HEK293T (cell line): ENCODE measurements around the gene RAB3IL1.

ENCODE experiments used
- CTCF ChIA-PET: fragments of 350-600 bp; formaldehyde crosslinking; extraction: SDS; loops from one replicate; lab custom pipeline; 2021; ENCODE audit warnings: antibody characterized with exemption, inconsistent platforms; lab: Yijun Ruan, JAX
- POLR2A ChIA-PET: fragments of 350-600 bp; formaldehyde crosslinking; extraction: SDS; loops from one replicate; lab custom pipeline; 2020; ENCODE audit warnings: antibody characterized with exemption, inconsistent platforms; lab: Yijun Ruan, JAX
- DNase-seq: peaks from one replicate; pipeline ENCODE4 v3.0.0; 2012; ENCODE audit warnings: mixed read lengths; ENCODE audit errors: extremely low spot score
- ARNT ChIP-seq: fragments of 450-650 bp; IDR thresholded peaks from 2 replicates; pipeline ENCODE4 v1.6.1; 2017; ENCODE audit warnings: mild to moderate bottlenecking
- BHLHE40 ChIP-seq: fragments of 450-650 bp; IDR thresholded peaks from 2 replicates; pipeline ENCODE4 v1.6.1; 2016; ENCODE audit warnings: mild to moderate bottlenecking, moderate library complexity, borderline replicate concordance
- CTBP1 ChIP-seq: fragments of 450-650 bp; IDR thresholded peaks from 2 replicates; pipeline ENCODE4 v1.6.1; 2016; ENCODE audit warnings: borderline replicate concordance
- ELF4 ChIP-seq: fragments of 450-650 bp; IDR thresholded peaks from 2 replicates; pipeline ENCODE4 v1.6.1; 2017; ENCODE audit warnings: antibody characterized with exemption
- FOXA1 ChIP-seq: fragments of 450-650 bp; IDR thresholded peaks from 2 replicates; pipeline ENCODE4 v1.6.1; 2016; ENCODE audit warnings: mild to moderate bottlenecking
- FOXK2 ChIP-seq: fragments of 450-650 bp; IDR thresholded peaks from 2 replicates; pipeline ENCODE4 v1.6.1; 2016; ENCODE audit warnings: mild to moderate bottlenecking
- FOXM1 ChIP-seq: fragments of 450-650 bp; IDR thresholded peaks from 2 replicates; pipeline ENCODE4 v1.6.1; 2017; ENCODE audit warnings: mild to moderate bottlenecking, borderline replicate concordance
- HDGF ChIP-seq: fragments of 450-650 bp; IDR thresholded peaks from 2 replicates; pipeline ENCODE4 v1.6.1; 2017; ENCODE audit warnings: antibody characterized with exemption, borderline replicate concordance
- L3MBTL2 ChIP-seq: fragments of 450-650 bp; conservative IDR thresholded peaks from 2 replicates; pipeline ENCODE4 v1.6.1; 2016; ENCODE audit warnings: mild to moderate bottlenecking
- LEF1 ChIP-seq: fragments of 450-650 bp; IDR thresholded peaks from 2 replicates; pipeline ENCODE4 v1.6.1; 2017; ENCODE audit warnings: mild to moderate bottlenecking, borderline replicate concordance
- NFRKB ChIP-seq: fragments of 450-650 bp; IDR thresholded peaks from 2 replicates; pipeline ENCODE4 v1.6.1; 2016; ENCODE audit warnings: mild to moderate bottlenecking, moderate library complexity
- PKNOX1 ChIP-seq: fragments of 450-650 bp; IDR thresholded peaks from 2 replicates; pipeline ENCODE4 v1.6.1; 2016
- SP1 ChIP-seq: fragments of 450-650 bp; IDR thresholded peaks from 2 replicates; pipeline ENCODE4 v1.6.1; 2017
- SUZ12 ChIP-seq: fragments of 450-650 bp; IDR thresholded peaks from 2 replicates; pipeline ENCODE4 v1.6.1; 2016; ENCODE audit warnings: mild to moderate bottlenecking
- TARDBP ChIP-seq: fragments of 450-650 bp; IDR thresholded peaks from 2 replicates; pipeline ENCODE4 v1.6.1; 2016
- ZNF384 ChIP-seq: fragments of 450-650 bp; IDR thresholded peaks from 2 replicates; pipeline ENCODE4 v1.6.1; 2016

Gene RAB3IL1

GRCh38 chr11:61948505-61948904 lies 31.1 kb upstream of the RAB3IL1 start:
- CTCF ChIA-PET = interaction anchor here (0.6 to 5.0 kb wide), 17 partner anchors 11 to 159 kb away, joined by 3 to 77 read pairs (median 6); no protein-coding TSS in a partner anchor
- TF ChIP-seq NFRKB = no peak
- TF ChIP-seq PKNOX1 = 0 out of 2 replicates have a peak, but pooled peaks have one; percentile 11
- no peak for TF ChIP-seq TARDBP
- DNase-seq = no peak
- POLR2A ChIA-PET = interaction anchor here (1.6 to 2.1 kb wide), 3 partner anchors 19 to 51 kb away, joined by 6 to 8 read pairs (median 6); partner anchors contain the start of gene FTH1

GRCh38 chr11:61947486-61948210 lies 30.3 kb upstream of the RAB3IL1 start:
- POLR2A ChIA-PET = interaction anchor here (1.0 to 2.3 kb wide), 6 partner anchors 15 to 134 kb away, joined by 3 to 8 read pairs (median 5); partner anchors contain the start of gene FTH1
- DNase-seq = peak; percentile 87
- TF ChIP-seq ZNF384 (0 out of 2 replicates have a peak, but pooled peaks have one; percentile 26), SUZ12 (no peak)
- CTCF ChIA-PET = interaction anchor here (0.6 to 5.0 kb wide), 21 partner anchors 10 to 160 kb away, joined by 3 to 77 read pairs (median 6); no protein-coding TSS in a partner anchor

GRCh38 chr11:61946894-61947293 lies 29.5 kb upstream of the RAB3IL1 start:
- TF ChIP-seq FOXA1 (no peak), SP1 (no peak), SUZ12 (no peak), FOXK2 (no peak), PKNOX1 (no peak), ZNF384 (no peak), FOXM1 (no peak), NFRKB (no peak), ELF4 (no peak), CTBP1 (no peak)
- ChIA-PET CTCF (interaction anchor here (0.6 to 5.0 kb wide), 17 partner anchors 10 to 393 kb away, joined by 3 to 77 read pairs (median 6); no protein-coding TSS in a partner anchor), POLR2A (interaction anchor here (1.0 to 2.3 kb wide), 6 partner anchors 15 to 135 kb away, joined by 3 to 8 read pairs (median 5); partner anchors contain the start of gene FTH1)

GRCh38 chr11:61945191-61945590 lies 27.8 kb upstream of the RAB3IL1 start:
- ChIA-PET POLR2A (no interaction called here), CTCF (interaction anchor here (0.8 to 5.0 kb wide), 2 partner anchors 47 to 149 kb away, joined by 3 to 77 read pairs; no protein-coding TSS in a partner anchor)
- TF ChIP-seq ELF4 = no peak
- no peak for TF ChIP-seq NFRKB
- TF ChIP-seq CTBP1 = no peak
- TF ChIP-seq ARNT = no peak
- no peak for TF ChIP-seq SUZ12
- no peak for TF ChIP-seq TARDBP
- TF ChIP-seq FOXA1 = no peak
- TF ChIP-seq FOXM1 = no peak
- TF ChIP-seq SP1 = no peak
- no peak for TF ChIP-seq L3MBTL2
- TF ChIP-seq ZNF384 = no peak
- TF ChIP-seq LEF1 = no peak
- no peak for TF ChIP-seq PKNOX1
- TF ChIP-seq BHLHE40 = no peak
- TF ChIP-seq FOXK2 = no peak
- TF ChIP-seq HDGF = no peak
- no peak for DNase-seq

More at GRCh38 chr11:61946894-61947293, 29.5 kb upstream of the RAB3IL1 start:
- no peak for DNase-seq

GRCh38 chr11:61940466-61940865 lies 23.1 kb upstream of the RAB3IL1 start:
- CTCF ChIA-PET = no interaction called here
- no peak for DNase-seq
- POLR2A ChIA-PET = no interaction called here
- TF ChIP-seq L3MBTL2 = no peak
- TF ChIP-seq HDGF = no peak
- no peak for TF ChIP-seq ZNF384
- TF ChIP-seq ARNT = no peak
- no peak for TF ChIP-seq PKNOX1
- TF ChIP-seq TARDBP = no peak
- TF ChIP-seq SP1 = no peak
- no peak for TF ChIP-seq NFRKB
- no peak for TF ChIP-seq FOXK2
- TF ChIP-seq SUZ12 = no peak
- TF ChIP-seq FOXA1 = no peak
- no peak for TF ChIP-seq LEF1

GRCh38 chr11:61935861-61936260 lies 18.5 kb upstream of the RAB3IL1 start:
- no peak for DNase-seq
- POLR2A ChIA-PET = no interaction called here
- TF ChIP-seq ARNT (no peak), LEF1 (no peak), HDGF (no peak), TARDBP (no peak), FOXK2 (no peak), ZNF384 (no peak), NFRKB (no peak)
- CTCF ChIA-PET = no interaction called here
